Heart left ventricle (tissue), 13 donors: ENCODE results near the gene SLC16A5.

Experiments used
- POLR2A ChIP-seq, 2 donors: fragments of 450-650 bp; IDR thresholded peaks; one replicate each; pipeline ENCODE4 v1.6.1; 2017; ENCODE audit warnings: antibody characterized with exemption in 2 of 2, mild to moderate bottlenecking in 2 of 2, moderate library complexity in 2 of 2
- TF ChIP-seq, protein P1 (sequence below), 12 donors: fragments of 200-600 bp; sonication (generic) in 4 of 12; IDR thresholded peaks; one replicate each; pipeline versions ENCODE4 v1.5.0 to v1.8.0; 2018 to 2022; ENCODE audit warnings: antibody characterized with exemption in 12 of 12, mild to moderate bottlenecking in 5 of 12
- donor health status: ischemic (EF 13 %, LVEDD 7.1; RV severe dilation, severe dysfunction).
- donor health status: DM: no; HTN: yes; CAD: no.
- donor health status: DM: no; HTN: no; CAD: no.
- donor health status: ischemic (EF 25% LVEDD 6.9; RV normal size, moderate dysfunction).
- donor health status: ischemic (EF 25% LVEDD 5.7; RV mildly dilated, moderate dysfunction).
- donor health status: ischemic (EF 35%, LVEDD 5.7; RV mildly dilated, moderate dysfunction).
- donor health status: nonischemic (EF 11% LVEDD 7.7; RV severe dilation, severe dysfunction).
- donor health status: DM: yes; HTN: yes; CAD: no.
- donor health status: PGD.
- donor health status: ischemic (EF 29% LVEDD 5.4; RV normal size, mild dysfunction).
- donor health status: nonischemic (EF 23%, LVEDD 6.1; RV moderate dilation, normal function).

- TF ChIP-seq, protein P1, sequence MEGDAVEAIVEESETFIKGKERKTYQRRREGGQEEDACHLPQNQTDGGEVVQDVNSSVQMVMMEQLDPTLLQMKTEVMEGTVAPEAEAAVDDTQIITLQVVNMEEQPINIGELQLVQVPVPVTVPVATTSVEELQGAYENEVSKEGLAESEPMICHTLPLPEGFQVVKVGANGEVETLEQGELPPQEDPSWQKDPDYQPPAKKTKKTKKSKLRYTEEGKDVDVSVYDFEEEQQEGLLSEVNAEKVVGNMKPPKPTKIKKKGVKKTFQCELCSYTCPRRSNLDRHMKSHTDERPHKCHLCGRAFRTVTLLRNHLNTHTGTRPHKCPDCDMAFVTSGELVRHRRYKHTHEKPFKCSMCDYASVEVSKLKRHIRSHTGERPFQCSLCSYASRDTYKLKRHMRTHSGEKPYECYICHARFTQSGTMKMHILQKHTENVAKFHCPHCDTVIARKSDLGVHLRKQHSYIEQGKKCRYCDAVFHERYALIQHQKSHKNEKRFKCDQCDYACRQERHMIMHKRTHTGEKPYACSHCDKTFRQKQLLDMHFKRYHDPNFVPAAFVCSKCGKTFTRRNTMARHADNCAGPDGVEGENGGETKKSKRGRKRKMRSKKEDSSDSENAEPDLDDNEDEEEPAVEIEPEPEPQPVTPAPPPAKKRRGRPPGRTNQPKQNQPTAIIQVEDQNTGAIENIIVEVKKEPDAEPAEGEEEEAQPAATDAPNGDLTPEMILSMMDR (IDR thresholded peaks at IDR 0.05): no peak
- TF ChIP-seq POLR2A (IDR thresholded peaks at IDR 0.05): no peak
Observed at GRCh38 chr17:75063201-75063600, 24.6 kb upstream of the SLC16A5 start.
